HG02678 (cell line): Measurements from ENCODE around the gene ZDHHC8.

ENCODE experiments used
- ATAC-seq: cut with Tn5 transposase; IDR thresholded peaks from one replicate; pipeline ENCODE4 v1.9.1; 2021; ENCODE audit warnings: mild to moderate bottlenecking, moderate library complexity; ENCODE audit not compliant: unreplicated experiment

ZDHHC8 gene

DNA sequence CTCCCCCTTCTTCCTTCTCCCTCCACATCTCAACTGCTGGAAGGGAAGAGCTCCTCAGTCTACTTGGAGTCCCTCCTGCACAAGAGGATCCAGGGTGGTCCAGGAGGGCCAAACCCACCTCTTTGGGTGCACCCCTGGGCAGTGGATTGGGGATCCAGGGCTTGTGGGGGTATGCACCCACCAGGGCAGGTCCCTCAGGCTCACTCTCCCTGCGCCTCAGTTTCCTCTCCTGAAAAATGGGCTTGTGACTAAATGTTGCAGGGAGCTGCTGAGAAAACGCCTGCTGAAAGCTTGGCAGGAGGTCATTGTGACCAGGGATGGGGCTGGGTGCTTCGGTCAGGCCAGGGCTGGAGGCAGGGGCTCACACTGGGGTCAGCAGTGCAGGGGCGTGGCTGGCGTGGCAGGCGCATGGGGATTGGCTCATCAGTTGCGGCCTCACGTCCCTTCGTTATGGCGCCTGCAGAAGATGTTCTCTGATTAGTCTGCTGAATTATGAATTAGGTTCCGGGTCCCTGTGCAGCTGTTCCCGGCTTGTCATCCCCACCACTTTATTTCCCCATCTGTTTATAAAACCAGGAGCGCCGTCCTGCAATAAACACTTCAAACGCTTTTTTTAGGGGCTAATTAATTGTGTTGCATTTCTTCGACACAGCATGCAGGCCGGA lies 44.9 kb downstream of the ZDHHC8 start:
- ATAC-seq: no peak

DNA sequence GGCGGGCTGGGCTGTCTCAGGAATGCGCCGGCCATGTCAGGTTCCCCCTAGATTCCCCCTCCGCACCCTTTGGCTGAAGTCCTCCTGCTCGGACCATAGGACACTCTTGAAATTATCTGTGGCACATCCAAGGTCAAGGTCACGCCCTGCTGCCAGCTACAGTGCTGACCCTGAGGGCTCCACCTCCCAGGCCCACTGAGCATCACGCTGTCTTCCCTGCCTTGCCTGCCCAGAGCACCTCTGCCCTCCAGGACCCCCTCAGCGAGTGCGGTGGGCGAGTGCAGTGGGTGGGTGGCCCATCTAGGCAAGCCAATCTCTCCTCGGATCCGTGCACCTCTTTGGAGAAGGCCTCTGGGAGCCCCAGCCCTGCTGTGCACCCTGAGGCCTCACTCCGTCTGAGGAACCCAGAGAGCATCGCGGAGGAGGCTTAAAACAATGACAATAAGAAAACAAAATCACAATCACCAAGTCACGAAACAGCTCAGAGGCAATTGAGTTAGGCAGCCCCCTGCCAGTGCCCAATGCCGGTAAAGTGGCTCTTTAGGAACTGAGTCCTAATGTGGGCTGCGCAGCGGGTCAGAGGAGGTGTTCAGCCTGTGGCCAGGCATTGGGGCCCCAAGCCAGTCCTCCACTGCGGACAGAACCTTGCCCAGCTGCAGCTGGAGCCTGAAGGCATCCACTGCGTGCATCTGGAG lies 45.8 kb downstream of the ZDHHC8 start:
- no peak for ATAC-seq

DNA sequence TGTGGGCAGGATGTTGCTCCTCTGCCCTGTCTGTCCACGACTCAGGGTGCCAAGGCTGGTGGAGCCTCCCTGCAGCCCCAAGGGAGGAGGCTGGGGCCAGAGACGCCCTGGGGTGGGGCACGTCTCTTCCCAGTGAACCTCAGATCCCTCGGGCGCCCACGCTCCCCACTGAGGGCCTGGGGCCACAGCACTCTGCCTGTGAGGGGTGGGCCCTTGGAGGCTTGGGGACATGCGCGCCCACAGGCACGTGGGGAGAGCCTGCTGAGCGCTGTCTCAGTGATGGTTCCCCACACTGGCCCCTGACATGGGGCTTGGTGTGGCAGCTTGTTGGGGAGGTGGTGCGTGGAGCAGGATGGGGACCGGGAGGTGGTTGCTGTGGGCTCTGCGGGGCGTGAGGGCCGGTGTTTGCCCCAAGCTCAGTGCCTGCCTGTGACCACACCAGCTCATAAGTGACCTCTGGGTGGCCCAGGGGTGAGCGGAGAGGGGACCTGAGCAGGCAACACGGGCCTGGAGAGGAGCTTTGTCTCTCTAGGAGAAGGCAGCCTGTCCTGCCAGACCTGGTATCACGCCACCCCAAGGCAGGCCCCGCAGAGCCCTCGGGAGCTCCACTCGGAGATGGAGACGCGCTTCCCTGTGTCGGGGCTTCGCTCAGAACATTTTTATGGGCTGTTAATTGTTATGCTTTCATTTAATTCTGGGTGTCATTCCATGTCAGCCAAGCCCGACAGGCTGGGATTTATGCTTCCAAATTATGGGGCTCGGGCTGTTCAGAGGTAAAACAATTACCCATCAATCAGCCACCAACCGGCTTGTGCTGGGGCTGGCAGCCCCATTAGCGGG lies 46.7 kb downstream of the ZDHHC8 start:
- ATAC-seq: no peak

DNA sequence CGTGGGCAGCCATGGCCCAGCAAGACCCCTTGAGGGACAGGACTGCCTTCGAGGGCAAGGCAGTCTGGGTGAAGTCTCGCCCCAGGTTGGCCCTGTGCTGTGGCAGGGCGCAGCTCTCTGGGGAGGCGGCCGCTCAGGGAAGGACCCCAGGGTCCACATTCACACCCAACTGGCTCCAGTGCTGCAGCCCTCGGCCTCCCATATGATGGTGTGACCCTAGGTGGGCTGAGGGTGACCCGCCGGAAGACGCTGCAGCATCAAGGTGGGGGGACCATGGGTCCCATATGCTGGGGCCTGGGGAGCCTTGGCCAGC lies 47.3 kb downstream of the ZDHHC8 start:
- ATAC-seq: no peak

DNA sequence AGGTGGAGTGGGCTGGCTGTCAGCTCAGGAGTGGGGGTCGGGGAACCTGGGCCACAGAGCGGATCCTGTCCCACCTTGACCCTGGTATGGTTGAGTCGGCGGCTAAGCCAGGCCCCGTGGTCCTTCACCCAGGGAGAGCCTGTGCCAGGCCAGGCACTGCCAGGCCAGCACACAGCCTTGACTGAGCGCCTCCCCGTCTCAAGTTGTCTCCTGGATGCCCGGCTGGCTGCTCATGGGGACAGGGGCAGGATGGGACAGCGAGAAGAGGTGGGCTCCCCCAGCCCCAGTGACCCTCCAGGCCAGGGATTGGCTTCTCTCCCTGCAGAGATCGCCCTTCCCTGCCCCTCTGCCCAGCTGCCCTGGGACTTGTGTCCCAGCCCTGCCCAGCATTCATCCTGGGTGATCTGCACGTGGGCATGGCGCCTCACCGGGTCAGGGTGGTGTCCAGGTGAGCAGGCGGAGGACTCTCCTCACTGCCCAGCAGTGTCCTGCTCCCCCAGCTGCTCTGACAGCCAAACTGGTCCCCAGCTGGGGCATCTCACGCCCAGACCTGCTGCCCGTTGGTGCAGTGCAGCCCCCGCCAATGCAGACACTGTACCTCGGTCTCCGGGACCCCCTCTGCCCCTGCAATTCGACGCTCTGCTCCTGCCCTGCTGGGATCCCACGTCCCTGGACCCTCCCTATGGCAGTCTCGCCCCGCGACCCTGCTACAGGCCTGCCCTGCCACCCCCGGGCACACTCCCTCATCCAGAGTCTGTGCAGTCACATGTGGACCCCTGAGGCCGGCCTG lies 48.0 kb downstream of the ZDHHC8 start:
- ATAC-seq: no peak

DNA sequence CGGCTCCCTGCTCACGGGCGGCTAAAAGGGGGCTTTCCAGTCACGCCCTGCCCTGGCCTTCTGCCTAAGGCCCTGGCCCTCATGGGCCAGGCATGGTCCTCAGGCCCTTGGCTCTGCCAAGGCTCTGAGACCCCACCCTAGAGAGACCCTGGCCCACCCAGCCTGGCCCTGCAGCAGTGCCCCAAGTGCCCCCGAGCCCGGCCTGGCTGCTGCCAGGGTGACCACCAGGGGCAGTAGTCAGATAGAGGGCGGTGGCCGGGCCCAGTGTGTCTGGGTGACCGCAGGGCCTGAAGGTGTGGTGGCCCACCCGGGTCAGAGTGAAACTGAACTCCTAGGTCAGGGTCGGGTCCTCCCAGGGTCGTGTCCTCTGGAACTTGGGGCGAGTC lies 48.6 kb downstream of the ZDHHC8 start:
- ATAC-seq: no peak

DNA sequence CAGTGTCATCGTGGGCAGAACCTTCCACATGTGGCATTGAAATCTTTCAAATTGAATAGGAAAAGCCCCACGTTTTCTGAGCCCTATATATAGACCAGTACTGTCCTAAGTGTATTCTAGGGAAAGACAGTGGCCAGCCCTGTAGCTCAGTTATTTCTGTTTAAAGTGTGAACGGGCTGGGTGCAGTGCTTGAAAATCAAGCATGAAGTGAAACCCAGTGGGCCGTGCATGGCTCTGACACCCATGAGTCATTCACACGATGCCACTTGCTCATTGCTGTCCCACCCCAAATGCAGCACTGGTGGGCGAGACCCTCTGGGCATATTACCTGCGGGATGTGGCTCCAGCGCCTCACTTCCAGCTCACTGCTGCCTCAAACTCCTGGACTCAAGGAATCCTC lies 49.0 kb downstream of the ZDHHC8 start:
- no peak for ATAC-seq

DNA sequence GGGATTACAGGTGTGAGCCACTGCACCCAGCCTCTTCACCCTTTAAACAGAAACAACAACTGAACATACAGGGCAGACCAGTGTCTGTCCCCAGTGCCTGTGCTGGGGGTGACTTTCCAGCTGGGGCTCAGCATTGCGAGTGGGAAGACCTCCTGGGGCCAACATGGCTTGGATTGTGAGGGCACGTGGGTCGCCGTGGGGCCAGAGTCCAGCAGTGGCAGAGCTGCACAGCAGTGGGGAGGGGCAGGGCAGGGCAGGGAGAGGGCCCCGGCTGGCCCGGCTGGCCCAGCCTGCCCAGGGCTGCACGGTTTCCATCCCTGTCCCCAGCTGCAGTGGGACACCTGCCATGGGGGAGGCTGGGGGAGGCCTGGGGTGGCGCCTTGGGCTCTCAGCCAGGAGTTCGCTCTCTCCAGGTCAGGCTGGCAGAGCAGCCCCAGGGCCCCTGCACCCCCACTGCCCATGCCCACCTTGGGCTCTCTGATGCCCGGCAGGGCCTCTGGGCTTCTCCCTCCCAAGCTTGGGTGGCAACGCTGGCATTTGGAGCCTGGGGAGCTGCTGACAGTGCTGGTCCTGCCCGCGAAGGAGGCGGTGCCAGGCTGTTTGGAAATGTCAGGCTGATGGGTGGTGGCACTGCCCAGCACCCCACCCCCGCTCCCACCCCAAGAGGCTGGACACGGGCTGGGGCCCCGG lies 49.7 kb downstream of the ZDHHC8 start:
- ATAC-seq: no peak

DNA sequence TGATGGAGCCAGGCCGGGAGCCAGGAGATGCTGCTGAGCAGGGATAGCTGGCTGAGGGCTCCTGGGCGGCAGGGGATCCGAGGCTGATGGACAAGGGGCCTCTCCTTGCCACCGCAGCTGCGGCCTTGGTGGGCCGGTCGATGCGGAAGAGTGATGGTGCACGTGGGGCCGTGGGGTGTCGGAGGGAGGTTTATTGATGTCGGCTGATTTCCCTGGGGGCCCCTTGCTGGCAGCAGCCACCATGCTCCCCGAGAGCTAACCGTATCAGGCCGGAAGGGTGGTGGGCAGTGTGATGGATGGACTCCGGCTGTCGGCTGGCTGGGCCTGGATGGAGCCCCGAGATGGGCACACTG lies 50.3 kb downstream of the ZDHHC8 start:
- no peak for ATAC-seq

DNA sequence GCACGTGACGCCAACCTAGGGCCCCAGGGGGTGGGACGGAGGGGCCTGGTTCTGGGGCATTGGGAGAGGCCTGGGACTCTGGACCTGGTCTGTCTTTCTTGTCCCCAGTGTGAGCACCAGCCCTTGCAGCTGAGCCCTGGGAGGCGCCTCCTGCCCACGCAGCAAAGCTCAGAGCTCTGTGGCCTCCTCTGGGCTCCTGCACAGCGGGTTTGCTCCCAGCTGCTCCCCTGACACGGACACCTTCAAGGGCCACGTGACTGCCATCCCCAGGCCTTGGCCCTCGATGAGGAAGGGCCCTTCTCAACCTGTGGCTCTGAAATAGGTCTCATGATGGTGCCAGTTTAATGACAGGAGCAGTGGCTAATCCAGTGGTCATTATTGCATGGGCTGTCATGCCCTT lies 50.8 kb downstream of the ZDHHC8 start:
- ATAC-seq: no peak

DNA sequence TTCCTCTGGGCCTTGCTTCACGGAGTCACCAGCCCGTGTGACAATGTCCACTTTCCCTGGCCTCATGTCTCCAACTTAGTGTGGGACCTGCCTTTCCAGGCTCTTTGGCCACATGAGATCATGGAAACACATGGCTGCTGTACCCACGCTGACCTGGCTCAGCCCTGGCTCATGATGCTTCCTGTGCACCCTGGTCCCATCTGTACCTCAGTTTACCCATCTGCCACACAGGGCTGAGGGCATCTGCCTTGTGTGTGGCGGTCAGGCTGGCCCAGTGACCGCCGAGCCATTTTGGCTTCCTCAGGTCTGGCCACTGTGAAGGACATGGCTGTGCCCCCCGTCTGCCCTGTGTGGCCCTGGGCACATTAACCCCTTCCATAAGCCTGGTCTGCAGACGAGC lies 51.5 kb downstream of the ZDHHC8 start:
- no peak for ATAC-seq

DNA sequence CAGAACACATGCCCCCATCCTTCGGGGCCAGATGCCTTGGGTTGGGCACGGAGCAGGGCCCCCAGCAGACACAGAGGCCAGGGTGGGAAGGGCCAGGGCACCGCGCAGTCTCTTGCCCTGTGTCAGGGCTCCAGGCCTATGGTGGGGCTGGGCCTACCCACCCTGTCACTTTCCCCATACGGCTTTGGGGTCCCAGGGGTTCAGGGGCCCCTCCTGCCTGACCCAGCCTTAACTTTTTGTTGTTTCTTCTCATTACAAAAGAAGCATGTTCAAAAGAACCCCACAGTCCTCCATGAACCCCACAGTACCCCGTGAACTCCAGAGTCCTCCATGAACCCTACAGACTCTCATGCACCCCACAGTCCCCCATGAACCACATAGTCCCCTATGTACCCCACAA lies 52.2 kb downstream of the ZDHHC8 start:
- ATAC-seq: no peak

DNA sequence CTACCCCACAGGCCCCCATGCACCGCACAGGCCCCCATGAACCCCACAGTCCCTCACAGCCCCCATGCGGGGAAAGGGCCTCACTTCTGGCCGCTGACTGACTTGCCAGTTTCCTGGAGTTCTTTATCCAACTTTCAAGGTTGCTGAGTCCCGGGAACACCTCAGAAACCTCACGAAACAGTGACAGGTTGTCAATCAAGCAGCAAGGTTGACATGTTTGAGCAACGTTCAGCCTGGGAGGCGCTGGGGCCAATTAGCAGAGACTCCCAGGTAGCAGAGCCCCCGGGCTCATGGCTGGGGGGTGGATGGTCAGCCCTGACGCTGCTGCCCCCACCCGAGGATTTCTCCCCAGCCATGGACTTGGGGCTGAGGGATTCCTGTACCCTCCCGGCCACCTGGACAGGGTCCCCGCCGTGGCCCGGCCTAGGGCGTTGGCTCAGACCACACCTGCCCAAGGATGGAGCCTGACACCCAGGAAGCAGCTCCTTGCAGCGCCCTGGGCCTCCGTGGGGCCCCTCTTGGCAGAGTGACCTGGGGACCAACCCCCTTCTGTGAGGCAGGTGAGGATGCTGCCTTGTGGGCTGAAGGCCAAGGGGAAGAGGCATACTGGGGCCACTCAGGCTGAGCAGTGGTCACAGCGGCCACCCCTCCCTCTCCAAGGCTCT lies 53.0 kb downstream of the ZDHHC8 start:
- no peak for ATAC-seq

DNA sequence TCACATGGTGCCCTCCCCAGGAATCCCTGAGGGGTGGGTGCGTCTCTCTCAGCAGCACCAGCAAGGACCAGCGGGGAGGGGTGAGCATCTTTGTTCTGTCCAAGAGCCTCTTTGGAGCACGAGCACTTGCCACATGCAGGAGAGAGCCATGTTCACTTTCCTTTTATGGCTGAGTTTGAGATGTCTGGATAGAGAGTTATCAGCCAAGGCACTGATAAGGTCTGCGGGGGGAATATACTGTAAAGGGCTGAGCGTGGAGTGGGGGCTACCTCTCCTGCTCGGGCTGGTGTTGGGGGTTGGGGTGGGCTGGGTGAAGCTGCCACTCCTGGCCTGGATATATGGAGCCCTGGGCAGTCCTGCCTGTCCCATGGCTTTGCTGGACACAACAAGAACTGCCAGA lies 54.1 kb downstream of the ZDHHC8 start:
- ATAC-seq: no peak

DNA sequence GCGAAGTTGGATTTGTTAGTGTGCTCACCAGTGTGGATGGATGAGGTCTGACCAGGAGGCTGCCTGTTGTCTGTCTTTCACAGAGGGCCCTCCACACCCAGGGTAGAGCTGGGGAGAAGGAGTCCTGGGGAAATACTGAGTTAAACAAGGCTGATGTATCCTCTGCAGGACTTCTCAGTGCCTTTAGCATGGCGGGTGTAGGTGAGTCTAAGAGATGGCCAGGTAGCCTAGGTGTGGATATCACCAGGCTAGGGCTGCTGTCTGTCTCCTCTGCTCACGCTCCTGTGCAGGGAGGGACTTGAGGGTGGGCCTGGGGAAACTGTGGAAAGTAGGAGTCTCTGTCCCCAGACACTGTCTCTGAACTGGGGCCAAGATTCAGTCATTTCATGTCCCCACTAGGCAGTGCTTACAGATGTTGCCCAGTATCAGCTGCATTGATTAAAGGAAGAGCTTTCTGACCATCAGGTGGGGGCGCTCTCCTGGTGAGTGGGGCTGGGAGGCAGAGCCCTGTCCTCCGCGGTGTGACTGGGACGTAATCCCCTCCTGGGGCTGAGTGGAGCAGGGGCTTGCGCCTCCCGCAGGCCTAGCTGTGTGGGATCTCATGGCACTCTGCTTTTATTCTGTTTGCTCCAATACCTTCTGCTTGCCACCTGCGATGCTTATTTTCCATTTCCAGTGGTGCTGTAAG lies 54.7 kb downstream of the ZDHHC8 start:
- ATAC-seq: no peak

DNA sequence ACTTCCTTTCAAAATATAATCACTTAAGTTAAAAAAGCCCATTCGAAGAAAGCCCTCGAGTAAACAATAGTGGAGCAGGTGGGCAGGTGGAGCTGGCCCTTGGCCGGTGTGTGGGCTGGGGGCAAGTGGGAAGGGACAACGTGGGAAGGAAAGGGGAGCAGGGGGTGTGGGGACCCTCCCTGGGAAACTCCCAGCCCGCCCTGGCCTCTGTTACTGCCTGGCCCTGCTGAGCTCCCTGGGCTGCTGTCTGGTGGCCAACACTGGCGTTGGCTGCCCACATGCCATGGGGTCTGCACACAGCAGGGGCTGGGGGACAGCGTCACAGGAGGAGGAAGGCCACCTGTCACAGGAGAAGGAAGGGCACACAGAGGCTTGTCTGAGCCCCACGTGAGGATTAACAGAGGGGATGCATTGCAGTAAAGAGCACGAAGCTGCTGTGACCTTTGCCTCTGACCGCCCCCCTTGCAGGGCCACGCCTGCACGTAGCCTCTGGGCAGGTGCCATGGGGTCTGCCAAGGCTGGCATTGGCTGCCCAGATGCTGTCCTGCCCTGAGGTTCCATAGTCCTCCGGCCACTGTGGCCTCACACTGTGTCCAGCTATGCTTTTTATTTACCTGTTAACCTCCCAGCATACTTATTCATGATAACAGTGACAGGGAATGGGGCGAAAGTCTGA lies 55.4 kb downstream of the ZDHHC8 start:
- no peak for ATAC-seq

DNA sequence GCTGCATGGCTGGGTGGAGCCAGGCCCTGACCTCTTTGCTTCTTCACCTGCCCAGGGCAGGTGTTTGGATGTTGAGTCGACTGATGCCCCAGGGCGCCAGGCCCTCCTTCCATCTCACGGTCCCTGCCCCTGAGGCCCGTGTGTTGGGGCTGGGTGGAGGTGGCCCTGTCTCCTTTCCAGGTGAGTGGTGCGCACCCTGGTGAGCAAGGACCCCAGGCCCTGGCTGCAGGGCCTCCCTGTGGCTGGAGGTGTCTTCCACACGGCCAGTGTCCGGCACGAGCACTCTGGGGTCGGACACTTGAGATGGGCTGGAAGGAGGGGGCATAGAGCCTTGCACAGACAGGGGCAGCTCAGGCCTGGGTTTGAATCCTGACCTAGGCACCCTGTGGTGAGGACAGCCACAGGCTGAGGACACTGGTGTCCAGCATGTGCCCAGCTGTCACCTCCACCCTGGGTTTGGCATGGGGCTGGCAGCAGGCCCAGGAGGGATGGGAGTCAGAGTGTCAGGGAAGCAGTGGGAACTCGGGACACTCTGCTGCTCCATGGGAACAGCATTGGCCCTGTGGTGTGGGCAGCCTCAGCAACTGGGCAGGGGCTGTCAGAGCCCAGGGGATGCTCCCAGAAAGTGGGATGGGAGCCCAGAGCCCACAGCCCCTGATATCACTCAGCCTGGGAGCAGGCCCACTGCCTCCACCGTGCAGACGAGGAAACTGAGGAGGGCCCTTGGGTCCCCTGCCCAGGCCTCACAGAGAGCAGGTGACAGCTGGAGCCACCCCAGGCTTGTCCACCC lies 56.4 kb downstream of the ZDHHC8 start:
- ATAC-seq: no peak

DNA sequence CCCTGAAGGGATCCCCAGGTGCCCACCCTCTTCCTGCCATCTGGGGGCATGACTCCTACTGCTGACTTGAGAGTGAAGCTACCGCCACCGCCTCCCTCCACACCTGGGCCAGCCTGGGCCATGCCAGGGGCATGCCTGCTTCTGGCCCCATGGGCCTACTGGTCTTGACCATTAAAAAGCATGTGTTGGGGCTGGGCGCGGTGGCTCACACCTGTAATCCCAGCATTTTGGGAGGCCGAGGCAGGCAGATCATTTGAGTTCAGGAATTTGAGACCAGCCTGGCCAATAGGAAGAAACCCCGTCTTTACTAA lies 56.9 kb downstream of the ZDHHC8 start:
- no peak for ATAC-seq
